AML-193 (cell line): ENCODE data around the gene ZNF385B.
"Not testable (repeated sequence)": the region's sequence is repeated elsewhere in the genome, so short reads cannot be mapped to it uniquely, and the experiment has no call there.

Experiments
- DNase-seq, 2 experiments: peaks; one replicate each; lab custom pipeline; 2025; lab: John Stamatoyannopoulos, UW

Gene ZNF385B

DNA sequence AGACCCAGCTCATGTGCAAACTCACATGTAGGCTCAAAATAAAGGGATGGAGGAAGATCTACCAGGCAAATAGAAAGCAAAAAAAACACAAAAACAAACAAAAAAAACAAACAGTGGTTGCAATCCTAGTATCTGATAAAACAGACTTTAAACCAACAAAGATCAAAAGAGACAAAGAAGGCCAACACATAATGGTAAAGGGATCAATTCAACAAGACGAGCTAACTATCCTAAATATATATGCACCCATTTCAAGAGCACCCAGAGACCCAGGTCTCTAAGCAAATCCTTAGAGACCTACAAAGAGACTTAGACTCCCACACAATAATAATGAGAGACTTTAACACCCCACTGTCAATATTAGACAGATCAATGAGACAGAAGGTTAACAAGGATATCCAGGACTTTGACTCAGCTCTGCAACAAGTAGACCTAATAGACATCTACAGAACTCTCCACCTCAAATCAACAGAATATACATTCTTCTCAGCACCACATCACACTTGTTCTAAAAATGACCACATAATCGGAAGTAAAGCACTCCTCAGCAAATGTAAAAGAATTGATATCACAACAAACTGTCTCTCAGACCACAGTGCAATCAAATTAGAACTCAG lies 229.5 kb downstream of the ZNF385B start:
- DNase-seq, result not testable (repeated sequence)

DNA sequence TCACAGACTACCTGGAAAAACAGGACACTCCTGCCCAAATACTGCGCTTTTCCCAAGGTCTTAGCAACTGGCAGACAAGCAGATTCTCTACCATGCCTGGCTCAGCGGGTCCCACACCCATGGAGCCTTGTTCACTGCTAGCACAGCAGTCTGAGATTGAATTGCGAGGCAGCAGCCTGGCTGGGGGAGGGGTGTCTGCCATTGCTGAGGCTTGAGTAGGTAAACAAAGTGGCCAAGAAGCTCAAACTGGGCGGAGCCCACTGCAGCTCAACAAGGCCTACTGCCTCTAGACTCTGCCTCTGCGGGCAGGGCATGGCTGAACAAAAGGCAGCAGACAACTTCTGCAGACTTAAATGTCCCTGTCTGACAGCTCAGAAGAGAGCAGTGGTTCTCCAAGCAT lies 231.6 kb downstream of the ZNF385B start:
- not testable (repeated sequence) for DNase-seq

DNA sequence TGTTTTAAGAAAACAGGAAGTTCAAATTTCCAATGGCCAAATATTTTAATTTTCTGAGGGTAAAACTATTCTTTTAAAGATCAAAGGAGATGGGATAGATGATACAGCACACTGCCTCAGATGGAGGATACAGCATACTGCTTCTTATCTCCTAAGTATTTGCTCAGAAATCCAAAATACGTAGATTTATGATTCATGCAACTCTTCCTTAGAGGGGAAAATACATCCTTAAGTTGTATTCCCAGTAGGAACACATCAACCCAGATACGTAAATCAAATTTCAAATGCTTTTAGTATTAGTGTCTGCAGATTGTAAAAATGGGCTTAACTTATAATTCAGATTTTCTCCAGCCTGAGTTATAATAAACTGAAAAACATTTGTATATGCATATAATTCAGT lies 235.2 kb downstream of the ZNF385B start:
- no peak for DNase-seq

DNA sequence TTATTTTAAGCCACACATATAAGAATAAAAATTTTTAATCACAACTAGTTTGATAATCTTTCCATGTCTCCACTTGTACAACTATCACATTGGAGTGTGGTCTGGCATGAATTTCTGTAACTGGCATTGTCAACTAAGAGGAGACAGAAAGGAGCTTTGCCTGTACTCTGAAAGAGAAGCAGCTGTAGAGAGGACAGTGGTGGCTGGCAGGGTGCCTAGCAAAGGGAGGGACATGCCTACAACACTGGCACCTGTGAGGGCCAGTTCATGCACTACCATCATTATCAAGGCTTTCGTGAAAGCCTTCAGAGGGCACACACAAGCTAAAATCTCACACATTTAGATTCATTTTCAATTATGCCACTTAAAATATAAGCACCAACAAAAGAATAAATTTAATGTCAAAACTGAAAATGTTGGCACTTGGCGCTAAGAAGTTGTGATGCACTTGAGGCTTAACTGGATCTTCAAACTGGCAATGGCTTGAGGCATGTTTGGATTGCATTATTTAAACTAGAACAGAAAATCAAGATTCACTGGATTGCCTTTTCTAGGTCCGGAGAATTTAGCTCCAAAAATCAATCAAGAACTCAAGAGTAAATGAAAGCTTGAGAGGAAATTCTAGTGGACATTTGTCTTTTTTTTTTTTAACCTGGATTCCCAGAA lies 238.6 kb downstream of the ZNF385B start:
- DNase-seq, result no peak

DNA sequence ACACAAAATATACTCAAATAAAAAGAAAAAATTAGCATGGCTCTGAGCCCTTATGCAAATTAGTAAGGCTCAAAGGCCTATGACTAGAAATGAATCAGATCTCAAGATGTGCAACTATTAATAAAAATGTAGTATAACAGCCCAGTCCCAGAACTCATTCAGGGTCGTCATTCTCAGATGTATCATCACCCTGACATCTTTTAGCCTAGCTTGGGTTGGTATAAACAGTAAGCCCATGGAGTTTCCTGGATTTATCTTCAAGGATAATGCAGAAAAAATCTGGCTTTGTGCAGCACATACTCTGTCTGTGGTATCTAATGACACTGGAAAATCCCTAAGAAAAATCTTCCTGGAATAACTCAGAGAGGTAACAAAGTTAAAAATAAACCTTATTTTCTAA lies 239.3 kb downstream of the ZNF385B start:
- DNase-seq, result no peak

DNA sequence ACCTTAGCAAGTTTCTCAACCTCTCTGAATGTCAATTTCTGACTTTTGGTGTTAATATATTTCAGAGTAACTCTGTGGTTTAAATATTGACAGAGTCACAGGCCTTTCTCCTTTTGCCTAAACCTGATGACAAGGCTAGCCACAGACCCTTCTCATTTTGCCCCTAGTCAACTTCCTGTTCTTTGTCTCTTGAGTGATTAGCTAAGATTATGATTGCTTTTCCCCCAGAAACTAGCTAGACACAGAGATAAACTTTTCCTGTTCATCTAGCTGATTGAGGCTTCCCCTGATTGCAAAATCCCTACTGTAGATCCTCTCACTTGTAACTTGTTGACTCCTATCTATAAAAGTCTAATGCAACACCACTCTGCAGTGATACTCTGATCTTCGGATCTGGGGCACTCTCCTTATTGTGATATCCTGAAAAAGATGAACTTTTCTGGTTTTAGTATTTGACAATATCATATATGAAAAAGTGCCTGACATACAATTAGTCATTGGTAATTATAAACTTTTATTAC lies 241.4 kb downstream of the ZNF385B start:
- DNase-seq, result no peak

DNA sequence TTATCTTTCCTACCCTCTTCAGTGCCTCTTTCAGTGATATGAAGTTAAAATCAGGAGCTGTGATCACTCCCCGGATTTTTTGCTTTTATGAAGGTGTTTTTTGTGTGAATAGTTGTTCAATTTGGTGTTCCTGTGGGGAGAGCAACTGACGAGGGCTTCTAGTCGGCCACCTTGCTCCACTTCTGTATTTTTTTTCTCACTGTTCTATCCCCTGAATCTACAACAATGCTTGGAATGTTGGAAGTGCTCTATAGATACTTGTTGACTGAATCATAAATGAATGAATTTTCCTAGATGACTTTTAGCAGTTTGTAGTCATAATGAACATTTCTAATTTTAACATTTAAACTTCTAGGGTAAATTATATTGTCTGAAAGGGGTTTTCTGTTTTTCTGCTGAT lies 247.3 kb downstream of the ZNF385B start:
- no peak for DNase-seq

DNA sequence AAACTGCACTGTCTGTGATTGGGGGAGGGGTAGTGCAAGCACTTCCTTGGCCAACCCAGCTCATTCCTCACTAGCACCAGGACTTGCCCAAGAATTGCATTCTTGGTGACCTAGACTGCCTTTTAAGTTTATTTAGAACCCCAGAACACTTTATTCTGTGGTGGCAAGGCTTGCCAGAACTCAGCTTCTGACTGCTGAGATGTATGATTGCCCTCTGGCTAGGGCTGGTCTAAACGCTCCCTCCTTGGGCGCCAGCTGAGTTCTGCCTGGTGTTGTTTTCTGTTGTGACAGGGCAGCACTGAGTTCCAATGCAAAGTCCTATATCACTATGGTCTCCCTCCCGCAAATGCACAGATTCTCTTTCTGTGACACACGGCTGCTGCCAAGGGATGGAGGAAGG lies 247.7 kb downstream of the ZNF385B start:
- DNase-seq, result no peak

DNA sequence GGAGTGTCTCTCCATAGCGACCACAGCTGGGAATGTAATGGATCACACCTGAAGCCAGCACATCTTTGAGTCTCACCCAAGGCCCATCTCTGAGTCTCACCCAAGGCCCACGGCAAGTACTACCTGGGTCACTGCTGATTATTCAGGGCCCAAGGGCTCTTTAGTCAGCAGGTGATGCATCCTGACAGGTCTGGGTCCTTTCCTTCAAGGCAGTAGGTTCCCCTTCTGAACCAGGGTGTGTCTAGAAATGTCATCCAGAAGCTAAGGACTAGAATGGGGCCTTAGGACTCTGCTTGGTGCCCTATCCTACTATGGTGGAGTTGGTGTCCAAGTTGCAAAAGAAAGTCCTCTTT lies 248.1 kb downstream of the ZNF385B start:
- no peak for DNase-seq

DNA sequence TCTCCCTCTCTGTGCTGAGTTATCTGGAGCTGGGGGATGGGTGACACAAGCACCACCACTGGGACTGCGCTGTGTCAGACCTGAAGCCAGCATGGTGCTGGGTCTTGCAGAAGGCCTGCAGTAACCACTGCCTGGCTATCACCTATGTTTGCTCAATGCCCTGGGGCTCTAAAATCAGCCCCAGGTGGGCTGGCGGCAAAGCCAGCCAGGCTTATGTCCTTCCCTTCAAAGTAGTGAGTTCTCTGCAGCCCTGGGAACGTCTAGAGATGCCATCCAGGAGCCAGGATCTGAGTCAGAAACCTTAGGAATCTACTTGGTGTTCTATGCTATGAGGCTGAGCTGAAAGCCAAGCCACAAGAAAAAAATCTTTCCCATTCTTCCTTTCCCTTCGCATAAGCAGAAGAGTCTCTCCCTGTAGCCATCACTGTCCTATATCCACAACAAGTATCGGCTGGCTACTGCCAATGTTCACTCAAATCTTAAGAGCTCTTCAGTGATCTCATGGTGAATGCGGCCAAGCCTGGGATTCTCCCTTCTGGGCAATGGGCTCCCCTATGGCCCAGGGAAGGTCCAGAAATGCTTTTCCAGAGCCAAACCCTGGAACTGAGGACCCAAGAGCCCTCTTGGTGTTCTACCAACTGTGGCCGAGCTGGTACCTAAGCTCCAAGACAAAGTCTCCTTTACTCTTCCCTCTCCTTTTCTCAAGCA lies 248.7 kb downstream of the ZNF385B start:
- DNase-seq, result no peak

DNA sequence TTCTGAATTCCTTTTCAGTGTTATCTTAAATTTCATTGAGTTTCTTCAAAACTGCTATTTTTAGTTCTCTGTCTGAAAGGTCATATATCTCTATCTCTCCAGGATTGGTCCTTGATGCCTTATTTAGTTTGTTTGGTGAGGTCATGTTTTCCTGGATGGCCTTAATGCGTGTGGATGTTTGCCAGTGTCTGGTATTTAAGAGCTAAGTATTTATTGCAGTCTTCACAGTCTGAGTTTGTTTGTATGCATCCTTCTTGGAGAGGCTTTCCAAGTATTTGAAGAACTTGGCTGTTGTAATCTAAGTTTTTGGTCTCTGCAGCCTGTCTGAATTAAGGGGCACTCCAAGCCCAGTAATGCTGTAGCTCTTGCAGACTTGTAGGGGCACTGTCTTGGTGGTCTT lies 249.3 kb downstream of the ZNF385B start:
- DNase-seq, result no peak

DNA sequence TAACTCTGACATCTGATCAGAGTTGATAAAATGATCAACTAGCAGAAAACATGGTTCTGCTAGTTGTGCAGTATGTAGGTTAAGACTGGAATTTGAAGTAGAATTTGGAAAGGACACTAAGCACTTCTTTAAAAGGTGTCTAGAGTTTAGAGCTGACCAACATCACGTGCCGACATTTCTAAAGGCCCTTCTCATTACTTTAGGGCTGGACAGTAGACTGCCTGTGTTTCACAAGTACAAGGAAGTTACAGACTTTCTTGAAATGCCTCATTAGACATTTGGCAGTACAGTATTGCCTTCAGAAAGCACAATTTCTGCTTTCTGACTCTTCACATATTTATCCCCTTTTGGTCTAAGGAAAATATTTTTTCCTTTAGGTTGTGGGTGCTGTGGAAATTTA lies 255.3 kb downstream of the ZNF385B start:
- no peak for DNase-seq

DNA sequence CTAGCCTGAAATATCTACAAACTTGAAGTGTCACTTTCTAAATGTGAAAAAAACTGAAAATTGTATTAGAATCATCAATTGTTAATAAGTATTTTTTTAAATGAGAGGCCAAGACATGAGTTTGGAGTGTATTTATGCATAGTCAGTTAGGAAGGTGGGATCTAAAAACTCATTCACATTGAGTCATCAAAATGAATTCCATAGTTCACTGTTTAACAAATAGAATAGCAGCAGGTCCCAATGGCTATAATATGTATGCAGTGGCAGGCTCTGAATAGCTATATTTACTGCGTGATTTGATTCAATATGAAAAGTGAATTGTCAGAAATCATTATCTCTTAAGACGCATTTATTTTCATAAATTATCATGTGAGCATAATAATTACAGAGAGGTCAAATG lies 256.1 kb downstream of the ZNF385B start:
- DNase-seq, result no peak

DNA sequence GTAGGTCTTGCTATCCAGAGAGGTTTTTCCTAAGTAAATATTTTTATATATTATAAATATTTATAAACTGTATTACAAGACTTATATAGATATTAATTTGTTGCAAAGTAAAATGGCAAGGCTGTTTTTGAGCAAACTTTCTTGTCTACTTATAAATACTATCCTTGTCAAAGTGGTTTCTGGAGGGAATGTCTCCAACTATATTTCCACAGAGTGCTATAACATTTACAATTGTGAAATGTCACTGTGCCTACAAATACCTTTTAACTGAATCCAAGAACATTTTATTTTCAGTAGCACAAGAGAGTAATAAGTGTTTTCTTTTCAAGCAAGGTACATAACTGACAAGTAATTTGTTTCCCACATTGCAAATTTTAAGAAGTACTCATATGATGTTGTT lies 256.8 kb downstream of the ZNF385B start:
- DNase-seq, result no peak

DNA sequence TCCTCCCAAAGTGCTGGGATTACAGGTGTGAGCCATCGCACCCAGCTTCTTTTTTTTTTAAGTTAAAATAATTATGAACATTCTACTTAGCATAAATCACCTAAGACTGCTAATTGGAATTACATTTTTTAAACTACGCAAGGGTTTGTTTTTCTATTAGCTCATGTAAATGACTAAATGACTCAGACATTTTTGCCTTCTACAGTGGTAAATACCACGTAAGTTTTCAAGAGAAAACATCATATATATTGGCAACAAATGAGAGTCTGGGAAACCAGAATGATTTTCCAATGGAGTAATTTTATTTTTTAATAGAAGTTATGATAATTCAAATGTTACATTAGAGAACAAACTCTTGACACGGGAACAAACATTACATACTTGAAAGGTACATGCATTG lies 259.0 kb downstream of the ZNF385B start:
- no peak for DNase-seq

DNA sequence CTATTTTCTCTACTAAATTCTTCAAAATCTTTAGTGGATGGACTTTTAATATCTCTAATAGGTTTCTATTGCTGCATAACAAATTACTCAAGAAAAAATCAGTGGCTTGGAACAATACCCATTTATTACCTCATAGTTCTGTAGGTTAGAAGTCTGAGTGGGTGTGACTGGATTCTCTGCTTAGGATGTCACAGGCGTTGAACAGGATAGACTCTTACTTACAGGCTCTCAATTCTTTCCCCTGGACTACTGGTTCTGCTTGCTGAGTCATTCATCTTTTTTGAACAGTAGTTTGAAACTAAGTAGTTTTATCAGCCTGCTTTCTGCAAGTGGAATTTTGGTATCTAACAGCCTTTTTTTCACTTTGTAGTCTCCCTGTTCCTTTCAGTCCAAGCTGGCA lies 265.4 kb downstream of the ZNF385B start:
- no peak for DNase-seq

DNA sequence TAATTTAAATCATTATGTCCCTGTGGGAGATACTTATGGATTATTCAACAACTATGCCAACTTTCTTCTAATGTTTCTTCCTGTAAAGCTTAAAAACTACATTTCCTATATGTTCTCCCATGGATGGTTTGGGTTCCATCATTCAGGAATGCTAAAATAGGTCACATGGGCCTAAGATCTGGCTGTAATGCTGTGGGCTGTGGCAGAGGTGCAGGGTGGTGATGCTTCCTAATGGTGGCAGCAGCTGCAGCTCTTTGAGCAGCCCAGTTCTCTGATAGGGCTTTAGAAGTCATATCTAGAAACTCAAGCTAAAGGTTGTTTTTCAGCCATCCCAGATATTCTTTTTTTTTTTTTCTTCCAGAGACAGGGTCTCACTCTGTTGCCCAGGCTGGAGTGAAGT lies 266.1 kb downstream of the ZNF385B start:
- DNase-seq, result no peak

DNA sequence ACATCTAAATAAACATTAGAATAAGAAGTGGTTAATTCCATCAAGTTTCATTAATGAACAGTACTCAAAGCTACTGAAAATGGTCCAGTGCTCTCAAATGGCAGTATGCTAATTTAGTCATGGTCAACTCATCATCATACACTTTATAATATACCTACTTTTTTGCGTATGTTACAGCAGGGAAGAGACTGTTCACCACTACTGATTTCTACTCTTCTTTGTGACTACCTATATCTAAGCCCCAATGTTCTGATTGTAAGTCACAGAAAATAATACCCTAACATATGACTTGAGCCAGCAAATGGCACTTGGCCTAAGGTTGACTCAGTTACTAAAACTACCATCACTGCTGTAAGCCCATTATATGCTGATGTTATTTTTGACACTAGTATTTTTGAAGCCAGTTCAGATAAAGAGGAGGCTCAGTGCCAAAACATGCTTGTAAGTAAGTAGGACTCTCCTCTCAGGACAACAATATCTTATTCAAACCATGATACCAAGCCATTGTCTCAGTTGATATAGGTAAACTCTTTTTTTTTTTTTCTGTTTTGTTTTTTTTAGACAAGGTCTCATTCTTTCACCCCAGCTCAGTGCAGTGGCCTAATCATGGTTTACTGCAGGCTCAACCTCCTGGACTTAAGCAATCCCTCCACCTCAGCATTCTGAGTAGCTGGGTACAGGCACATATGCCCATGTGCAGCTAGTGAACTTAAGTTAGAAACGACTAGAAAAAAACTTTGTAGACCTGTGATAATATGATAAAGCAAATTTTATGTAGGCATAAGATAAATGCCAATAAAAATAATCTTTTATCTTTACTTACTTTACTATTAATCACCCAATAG lies 266.9 kb downstream of the ZNF385B start:
- no peak for DNase-seq

DNA sequence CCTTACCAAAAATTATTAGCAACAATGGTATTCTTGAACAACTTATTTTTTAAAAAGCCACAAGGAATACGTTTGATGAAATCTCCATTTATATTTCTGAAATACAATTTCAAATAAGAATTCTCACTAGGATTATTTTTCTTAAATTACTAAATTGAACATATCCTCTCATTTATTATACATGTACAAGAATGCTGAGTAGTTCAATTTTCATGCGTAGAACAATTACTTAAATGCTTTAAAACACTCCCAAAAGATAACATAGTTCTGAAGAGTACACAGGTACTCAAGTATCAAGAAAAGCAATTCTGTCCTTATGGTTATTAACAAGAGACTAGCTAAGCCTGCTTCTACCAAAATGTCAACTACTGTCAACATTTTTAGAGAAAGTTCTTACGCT lies 268.1 kb downstream of the ZNF385B start:
- no peak for DNase-seq

DNA sequence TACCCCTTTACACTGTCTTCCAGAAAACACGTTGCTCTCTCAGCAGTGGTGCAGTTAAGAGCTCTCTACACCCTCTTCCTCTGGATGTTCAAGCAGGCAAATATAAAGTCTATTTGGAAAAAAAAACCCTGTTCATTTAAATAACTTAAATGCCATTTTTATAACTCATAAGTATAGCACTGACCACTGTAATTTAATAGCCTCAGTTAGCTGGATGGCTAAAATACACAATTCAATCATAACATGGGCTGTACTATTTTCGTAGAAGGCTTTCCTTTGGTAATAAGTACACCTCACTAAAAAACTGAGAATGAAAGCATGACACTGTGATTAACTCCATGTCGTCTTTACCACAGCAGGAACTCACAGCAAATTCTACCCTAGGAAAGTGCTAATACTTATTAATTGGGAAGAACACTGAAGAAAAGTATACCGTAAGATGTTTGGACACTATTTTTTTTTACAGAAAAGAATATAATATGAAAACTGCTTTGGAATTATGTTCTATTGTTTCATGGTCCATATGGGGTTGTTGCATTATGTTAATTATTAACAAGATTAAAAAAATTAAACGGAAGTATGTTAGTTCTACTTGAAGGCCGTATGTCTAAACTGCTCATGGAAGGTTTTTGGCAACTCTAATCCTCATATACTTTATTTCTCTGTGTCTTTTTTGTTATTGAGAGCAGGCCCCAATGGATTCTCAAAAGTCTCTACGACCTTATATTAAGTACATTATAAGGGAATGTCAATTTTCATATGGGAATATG lies 269.1 kb downstream of the ZNF385B start:
- no peak for DNase-seq

DNA sequence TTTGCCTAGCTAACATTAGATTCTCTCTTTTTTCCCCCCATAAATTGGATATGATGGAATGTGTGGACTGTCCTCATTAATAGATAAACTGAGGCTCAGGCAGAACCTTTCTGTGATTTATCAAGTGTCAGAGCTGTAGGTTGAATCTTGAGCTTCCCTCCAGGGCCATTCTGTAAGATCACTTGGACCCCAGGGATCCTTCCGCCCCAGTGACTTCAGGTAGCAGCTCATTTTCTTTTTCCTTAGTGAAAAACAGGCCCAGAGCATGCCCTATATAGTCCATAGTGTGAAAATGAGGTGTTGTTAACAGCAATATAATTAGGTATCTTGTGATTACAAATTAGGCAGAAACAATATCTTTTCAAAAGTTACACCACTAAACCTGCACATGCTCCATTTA lies 269.7 kb downstream of the ZNF385B start:
- DNase-seq, result no peak
